NCI-H2227 (cell line): ENCODE results near the gene MRPS30.
"Not testable (repeated sequence)": the region's sequence is repeated elsewhere in the genome, so short reads cannot be mapped to it uniquely, and the experiment has no call there.

Experiments
- DNase-seq: peaks from one replicate; lab custom pipeline; 2025; ENCODE audit not compliant: unreplicated experiment; lab: John Stamatoyannopoulos, UW

Gene MRPS30

DNA sequence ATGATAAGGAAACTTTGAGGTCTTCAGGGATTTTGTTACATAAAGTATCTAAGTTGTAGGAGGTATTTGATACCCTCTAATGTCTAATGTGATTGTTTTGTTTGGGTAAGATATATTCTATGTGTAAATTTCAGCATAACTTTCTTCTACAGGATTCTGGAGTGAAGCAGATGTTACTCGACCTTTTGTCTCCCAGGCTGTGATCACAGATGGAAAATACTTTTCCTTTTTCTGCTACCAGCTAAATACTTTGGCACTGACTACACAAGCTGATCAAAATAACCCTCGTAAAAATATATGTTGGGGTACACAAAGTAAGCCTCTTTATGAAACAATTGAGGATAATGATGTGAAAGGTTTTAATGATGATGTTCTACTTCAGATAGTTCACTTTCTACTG is 6.0 kb downstream of the MRPS30 start:
- no peak for DNase-seq

DNA sequence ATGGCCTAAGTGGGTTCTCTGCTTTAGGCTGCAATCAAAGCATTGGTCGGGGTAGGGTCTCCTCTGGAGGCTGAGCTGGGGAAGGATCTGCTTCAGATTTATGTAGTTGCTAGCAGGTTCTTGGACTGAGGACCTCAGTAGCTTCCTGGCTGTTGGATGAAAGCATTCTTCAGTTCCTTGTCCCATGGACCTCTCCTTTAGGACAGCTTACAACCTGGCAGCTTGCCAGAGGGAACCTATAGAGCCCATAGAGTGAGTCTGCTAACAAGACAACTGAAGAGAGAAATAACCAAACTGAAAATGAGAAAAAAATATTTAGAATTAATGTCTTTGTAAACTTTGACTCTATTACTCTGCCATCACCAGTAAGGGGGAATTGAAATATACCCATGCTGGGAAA is 12.4 kb downstream of the MRPS30 start:
- no peak for DNase-seq

DNA sequence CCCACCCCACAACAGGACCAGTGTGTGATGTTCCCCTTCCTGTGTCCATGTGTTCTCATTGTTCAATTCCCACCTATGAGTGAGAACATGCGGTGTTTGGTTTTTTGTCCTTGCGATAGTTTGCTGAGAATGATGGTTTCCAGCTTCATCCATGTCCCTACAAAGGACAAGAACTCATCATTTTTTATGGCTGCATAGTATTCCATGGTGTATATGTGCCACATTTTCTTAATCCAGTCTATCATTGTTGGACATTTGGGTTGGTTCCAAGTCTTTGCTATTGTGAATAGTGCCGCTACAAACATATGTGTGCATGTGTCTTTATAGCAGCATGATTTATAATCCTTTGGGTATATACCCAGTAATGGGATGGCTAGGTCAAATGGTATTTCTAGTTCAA is 15.9 kb downstream of the MRPS30 start:
- DNase-seq: not testable (repeated sequence)

DNA sequence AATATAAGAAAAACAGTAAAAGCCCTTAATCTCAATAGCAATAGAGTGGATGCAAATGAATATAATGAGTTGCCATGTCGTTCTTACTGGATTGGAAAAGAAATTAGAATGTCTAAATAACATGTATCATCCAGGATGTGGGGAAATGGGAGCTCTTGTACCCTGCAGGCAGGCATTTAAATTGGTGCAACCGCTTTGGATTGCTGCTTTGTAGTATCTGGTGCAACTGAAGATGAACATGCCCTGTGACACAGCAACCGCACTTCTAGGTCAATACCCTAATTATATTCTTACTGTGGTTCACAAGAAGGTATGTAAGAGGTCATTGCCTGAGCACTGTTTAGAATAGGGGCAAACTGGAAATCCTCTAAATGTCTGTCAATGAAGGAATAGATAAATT is 18.9 kb downstream of the MRPS30 start:
- no peak for DNase-seq

DNA sequence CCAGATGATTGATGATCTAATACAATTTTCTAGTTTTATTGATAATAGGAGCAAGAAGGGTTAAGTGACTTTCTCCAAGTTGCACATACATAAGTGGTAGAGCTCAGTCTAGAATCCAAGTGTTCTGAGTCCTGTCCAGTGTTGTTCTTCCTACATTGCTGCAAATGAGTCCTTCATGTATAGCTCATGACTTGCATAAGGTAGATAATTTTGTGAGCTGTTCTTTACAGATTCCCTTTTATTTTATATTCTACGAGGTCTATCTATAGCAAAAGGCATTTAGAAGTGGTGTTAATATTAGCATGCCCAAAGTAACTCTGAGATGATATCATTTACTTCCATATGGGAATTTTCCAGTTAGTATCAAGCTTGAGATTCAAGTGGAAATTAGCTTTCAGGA is 20.0 kb downstream of the MRPS30 start:
- no peak for DNase-seq

- DNase-seq: no peak
Observed at GRCh38 chr5:44830951-44831350, 22.2 kb downstream of the MRPS30 start.

- DNase-seq: no peak
Observed at GRCh38 chr5:44833249-44833648, 24.5 kb downstream of the MRPS30 start.

DNA sequence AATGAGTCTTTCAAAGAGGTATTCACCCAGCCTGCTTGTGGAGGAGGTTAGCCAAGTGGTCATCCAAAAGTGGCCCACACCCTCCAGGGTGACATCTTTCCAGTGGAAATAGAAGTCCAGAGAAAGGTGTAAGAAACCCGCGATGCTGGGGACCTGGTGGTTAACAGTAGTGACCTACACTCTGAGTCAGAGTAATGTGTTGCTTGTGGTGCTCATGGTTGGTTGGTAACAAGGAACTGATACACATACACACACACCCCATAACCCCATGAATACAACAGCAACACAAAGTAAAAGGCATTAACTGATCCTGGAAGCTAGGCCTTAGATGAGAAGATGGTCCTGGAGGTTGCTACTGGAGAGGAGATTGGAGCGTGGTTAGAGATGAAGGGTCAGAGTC is 26.9 kb downstream of the MRPS30 start:
- DNase-seq: no peak

- no peak for DNase-seq
Observed at GRCh38 chr5:44839018-44839681, 30.4 kb downstream of the MRPS30 start.

DNA sequence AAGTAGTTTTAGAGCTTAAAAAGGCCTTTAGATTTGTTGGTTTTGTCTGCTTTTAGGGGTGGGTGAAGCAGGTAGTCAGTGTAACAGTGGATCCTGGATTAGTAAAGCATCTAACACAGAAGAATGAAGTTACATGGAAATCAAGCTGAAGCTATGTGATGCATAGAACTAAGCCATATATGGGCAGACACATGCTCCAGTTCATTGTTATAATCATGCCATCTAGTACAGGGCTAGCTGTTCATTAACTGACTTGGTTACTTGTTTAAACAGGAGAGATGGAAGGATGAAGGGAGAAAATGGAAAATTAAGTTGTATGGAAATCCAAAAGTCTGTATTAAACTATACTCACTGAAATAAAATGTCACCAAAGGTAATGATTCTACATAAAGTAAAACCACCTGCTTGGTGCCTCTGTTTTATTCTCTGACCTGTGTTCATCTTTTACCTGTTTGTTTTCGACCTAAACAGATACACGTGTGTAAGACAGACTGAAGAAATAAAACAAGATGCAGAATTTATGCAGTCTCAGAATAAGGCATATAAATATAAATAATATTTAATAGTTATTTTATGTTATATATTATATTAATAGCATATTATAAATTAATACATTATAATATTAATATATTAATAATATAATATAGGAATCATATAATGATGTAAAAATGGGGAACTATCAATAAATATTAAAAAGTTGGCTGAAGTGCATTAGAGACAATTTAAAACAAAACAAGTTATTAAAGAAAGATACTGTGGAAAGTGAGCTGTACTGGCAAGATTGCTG is 33.9 kb downstream of the MRPS30 start:
- DNase-seq: no peak

DNA sequence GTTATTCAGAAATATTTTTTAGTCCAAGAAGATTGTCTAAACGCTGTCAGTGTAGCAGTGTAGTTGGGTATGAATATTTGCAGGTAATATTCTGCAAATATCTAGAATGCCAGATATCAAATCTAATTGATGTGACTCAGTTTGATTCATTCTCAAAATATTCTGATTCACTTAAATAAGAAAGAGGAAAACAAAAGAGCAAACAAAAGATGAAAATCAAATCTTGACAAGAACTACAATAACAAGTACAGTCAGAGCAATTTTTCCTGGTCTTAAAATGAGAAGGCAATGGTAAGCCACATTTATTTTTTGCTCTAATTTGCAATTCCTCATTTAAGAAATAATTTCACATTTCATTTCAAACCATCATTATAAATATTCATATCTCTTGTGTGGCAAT is 36.0 kb downstream of the MRPS30 start:
- DNase-seq: no peak

DNA sequence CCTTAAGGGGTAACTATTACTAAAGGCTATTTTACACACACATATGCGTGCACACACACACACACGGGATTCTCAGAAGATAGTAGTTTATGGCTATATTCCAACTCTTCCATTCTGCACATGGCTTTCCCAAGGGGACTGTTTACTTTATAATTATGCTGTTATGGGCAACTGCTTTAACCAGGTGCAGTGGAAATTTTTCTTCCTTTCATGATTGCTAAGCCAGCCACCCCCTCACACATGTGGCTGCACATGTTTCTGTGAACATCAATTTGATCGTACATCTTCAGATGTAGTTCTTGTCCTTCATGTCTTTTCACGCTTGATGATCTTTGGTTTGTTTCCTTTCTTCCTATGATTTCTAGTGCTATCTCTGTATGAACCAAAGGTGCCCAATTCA is 37.0 kb downstream of the MRPS30 start:
- DNase-seq: no peak

DNA sequence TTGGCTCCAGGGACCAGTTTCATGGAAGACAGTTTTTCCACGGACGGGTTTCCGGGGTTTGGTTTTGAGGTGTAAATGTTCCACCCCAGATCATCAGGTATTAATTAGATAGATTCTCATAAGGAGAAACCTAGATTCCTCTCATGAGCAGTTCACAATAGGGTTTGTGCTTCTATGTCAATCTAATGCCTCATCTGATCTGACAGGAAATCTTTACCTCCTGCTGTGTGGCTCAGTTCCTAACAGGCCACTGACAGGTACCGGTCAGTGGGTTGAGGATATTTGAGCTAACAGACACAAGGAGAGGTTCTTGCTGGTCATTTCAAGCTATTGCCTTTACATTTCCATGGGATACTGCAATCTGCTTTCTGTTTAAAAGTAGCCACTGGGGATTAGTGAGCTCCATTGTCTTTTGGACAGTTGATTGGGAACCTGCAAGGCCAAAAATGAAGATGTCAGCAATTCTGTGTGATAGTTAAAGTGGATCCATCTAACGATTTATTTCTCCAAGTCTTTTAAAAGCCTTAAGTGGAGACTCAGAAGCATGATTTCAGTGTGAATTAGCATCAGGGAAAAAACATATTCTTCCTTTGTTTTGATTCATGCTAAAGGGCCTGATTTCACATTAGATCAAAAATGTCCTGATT is 38.6 kb downstream of the MRPS30 start:
- no peak for DNase-seq

GRCh38 chr5:44860267-44860666 is 51.5 kb downstream of the MRPS30 start:
- DNase-seq: no peak

- no peak for DNase-seq
Observed at GRCh38 chr5:44862808-44863207, 54.1 kb downstream of the MRPS30 start.
